ENCODE results near the gene LRMDA.

- TF ChIP-seq, protein P1, sequence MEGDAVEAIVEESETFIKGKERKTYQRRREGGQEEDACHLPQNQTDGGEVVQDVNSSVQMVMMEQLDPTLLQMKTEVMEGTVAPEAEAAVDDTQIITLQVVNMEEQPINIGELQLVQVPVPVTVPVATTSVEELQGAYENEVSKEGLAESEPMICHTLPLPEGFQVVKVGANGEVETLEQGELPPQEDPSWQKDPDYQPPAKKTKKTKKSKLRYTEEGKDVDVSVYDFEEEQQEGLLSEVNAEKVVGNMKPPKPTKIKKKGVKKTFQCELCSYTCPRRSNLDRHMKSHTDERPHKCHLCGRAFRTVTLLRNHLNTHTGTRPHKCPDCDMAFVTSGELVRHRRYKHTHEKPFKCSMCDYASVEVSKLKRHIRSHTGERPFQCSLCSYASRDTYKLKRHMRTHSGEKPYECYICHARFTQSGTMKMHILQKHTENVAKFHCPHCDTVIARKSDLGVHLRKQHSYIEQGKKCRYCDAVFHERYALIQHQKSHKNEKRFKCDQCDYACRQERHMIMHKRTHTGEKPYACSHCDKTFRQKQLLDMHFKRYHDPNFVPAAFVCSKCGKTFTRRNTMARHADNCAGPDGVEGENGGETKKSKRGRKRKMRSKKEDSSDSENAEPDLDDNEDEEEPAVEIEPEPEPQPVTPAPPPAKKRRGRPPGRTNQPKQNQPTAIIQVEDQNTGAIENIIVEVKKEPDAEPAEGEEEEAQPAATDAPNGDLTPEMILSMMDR (IDR thresholded peaks at IDR 0.05), result no peak
- no peak for TF ChIP-seq EZH2phosphoT487 (IDR thresholded peaks at IDR 0.05)
Observed at GRCh38 chr10:75586814-75587213, 155.4 kb downstream of the LRMDA start.

Measured in neural progenitor cell (in vitro differentiated cells).